GM12891 (cell line): ENCODE data around the gene TAB2.

Experiments
- POLR2A ChIP-seq: IDR thresholded peaks from 2 replicates; pipeline ENCODE4 v1.6.1; 2011; ENCODE audit warnings: low read depth, low read length, control low read depth
- POLR2AphosphoS5 ChIP-seq: IDR thresholded peaks from 2 replicates; pipeline ENCODE4 v1.6.1; 2011; ENCODE audit warnings: low read depth, low read length, control low read depth
- TAF1 ChIP-seq: IDR thresholded peaks from 2 replicates; pipeline ENCODE4 v1.6.1; 2011; ENCODE audit warnings: low read depth, low read length, control low read depth

GRCh38 chr6:149414009-149414408 is 96.5 kb downstream of the TAB2 start:
- no peak; the same call in 1 of the 2 replicates for TF ChIP-seq POLR2AphosphoS5
- no peak for TF ChIP-seq TAF1
- no peak for TF ChIP-seq POLR2A
